Measurements from ENCODE around the gene CRPPA.
"Not testable (repeated sequence)": the region's sequence is repeated elsewhere in the genome, so short reads cannot be mapped to it uniquely, and the experiment has no call there.

- not testable (repeated sequence) for TF ChIP-seq CTCF, POLR2A (IDR thresholded peaks at IDR 0.05)
Observed at GRCh38 chr7:16443871-16444270, 22.5 kb upstream of the CRPPA start.

Data from adrenal gland (tissue), 5 donors.